ENCODE measurements around the gene INSYN2B. TPM values are rescaled to one million over a fixed set of nuclear protein-coding genes. Genes with fewer than 3 reads are reported as not detected.

Gene INSYN2B
- 1.5 TPM in 1 of 2 replicates, not detected in the other for total RNA-seq (ENCODE audit: low replicate concordance)
- long read RNA-seq: 0 reads

DNA sequence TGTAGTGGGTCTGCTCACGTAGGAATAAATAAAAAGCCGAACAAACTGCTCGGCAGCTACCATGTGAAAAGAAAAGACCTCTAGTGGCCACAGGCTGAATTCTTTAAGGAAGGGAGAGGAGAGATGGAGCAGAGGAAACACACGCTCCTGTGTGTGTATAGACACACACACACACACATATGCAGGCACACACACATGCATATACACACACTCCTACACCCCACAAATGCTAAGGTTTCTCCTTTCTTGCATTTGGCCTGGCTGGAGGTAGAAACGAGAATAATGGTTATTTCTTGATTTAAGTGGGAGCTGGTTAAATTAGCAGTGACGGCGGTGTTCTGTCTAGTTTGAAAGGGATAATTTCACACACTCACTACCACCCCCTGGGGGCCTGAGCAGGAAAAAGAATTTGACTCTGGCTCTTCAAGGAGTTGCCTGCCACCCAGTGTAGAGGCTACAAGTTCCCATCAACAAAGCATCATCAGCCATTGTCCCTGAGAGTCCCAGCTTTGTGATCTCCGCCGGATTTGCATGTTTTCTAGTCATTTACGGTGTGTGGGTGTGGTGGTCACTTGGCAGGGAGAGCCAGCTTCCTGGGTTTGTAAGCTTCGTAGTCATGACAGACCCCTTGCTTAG lies at the start of gene INSYN2B:
TSS of gene INSYN2B (minus strand) at position 78 of the 636 bp plus-strand sequence. CDS start 96,597 bp downstream, outside the sequence.
- Mint-ChIP-seq H3K27ac (no peak within 1 kb of the TSS), H3K36me3 (no peaks in the 10 kb centered on the region), H3K27me3 (peaks cover 55% of the 10 kb centered on the region), H3K4me3 (peak within 1 kb of the TSS; percentile 82), H3K4me1 (ENCODE audit: unreplicated experiment) (peaks cover 21% of the 10 kb centered on the region), H3K9me3 (no peaks in the 10 kb centered on the region)
- DNase-seq (ENCODE audit: extremely low spot score, unreplicated experiment): peak; percentile 76
- TF ChIP-seq, protein P1, sequence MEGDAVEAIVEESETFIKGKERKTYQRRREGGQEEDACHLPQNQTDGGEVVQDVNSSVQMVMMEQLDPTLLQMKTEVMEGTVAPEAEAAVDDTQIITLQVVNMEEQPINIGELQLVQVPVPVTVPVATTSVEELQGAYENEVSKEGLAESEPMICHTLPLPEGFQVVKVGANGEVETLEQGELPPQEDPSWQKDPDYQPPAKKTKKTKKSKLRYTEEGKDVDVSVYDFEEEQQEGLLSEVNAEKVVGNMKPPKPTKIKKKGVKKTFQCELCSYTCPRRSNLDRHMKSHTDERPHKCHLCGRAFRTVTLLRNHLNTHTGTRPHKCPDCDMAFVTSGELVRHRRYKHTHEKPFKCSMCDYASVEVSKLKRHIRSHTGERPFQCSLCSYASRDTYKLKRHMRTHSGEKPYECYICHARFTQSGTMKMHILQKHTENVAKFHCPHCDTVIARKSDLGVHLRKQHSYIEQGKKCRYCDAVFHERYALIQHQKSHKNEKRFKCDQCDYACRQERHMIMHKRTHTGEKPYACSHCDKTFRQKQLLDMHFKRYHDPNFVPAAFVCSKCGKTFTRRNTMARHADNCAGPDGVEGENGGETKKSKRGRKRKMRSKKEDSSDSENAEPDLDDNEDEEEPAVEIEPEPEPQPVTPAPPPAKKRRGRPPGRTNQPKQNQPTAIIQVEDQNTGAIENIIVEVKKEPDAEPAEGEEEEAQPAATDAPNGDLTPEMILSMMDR (conservative IDR thresholded peaks at IDR 0.05): peak; percentile 87

DNA sequence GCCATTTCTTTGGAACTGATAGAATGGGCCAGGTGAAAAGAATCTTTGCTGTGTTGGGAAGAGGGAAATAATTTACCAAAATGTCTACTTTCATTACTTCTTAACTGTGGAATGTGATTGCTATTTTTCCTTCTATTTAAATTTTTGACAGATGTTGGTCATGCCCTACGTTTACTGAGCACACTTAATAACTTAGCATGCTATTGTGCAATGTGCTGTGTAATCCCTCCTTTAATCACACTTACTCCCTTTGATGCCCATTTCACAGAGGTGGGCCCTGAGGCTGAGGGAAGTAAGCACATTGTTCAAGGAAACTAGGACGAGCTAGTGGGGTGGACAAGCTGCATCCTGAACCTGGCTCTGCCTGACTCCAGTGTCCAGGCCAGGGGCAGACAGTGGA lies 47.8 kb upstream of the INSYN2B start:
- no peak overlapping the region for H3K4me3 Mint-ChIP-seq
- H3K27me3 Mint-ChIP-seq: peaks cover 31% of the 10 kb centered on the region
- H3K36me3 Mint-ChIP-seq: no peaks in the 10 kb centered on the region
- H3K9me3 Mint-ChIP-seq: no peaks in the 10 kb centered on the region
- no peak overlapping the region for H3K27ac Mint-ChIP-seq
- no peak for DNase-seq (ENCODE audit: extremely low spot score, unreplicated experiment)
- no peaks in the 10 kb centered on the region for H3K4me1 Mint-ChIP-seq (ENCODE audit: unreplicated experiment)
- TF ChIP-seq, protein P1 (conservative IDR thresholded peaks at IDR 0.05): no peak

DNA sequence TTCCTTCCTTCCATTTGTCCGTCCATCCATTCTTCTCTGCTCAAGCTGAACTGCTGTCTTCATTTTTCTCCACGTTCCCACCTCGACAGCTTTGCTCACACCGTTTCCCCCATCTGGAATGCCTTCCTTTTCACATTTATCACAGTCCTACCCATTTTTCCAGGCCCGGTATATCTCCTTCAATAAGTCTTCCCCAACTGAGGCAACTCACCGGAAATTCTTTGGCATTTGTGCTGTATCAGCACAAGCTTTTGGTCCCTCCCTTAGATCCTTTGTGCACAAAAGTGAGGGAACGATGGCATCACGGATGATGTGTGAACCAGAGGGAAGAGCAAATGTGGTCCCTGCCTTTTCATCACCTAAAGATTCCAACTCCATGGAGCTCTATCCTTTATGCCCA lies 45.6 kb upstream of the INSYN2B start:
- DNase-seq (ENCODE audit: extremely low spot score, unreplicated experiment): no peak
- no peaks in the 10 kb centered on the region for H3K36me3 Mint-ChIP-seq
- no peak overlapping the region for H3K4me3 Mint-ChIP-seq
- H3K4me1 Mint-ChIP-seq (ENCODE audit: unreplicated experiment): no peaks in the 10 kb centered on the region
- peaks cover 46% of the 10 kb centered on the region for H3K27me3 Mint-ChIP-seq
- no peaks in the 10 kb centered on the region for H3K9me3 Mint-ChIP-seq
- H3K27ac Mint-ChIP-seq: no peak overlapping the region
- TF ChIP-seq, protein P1 (conservative IDR thresholded peaks at IDR 0.05): no peak

DNA sequence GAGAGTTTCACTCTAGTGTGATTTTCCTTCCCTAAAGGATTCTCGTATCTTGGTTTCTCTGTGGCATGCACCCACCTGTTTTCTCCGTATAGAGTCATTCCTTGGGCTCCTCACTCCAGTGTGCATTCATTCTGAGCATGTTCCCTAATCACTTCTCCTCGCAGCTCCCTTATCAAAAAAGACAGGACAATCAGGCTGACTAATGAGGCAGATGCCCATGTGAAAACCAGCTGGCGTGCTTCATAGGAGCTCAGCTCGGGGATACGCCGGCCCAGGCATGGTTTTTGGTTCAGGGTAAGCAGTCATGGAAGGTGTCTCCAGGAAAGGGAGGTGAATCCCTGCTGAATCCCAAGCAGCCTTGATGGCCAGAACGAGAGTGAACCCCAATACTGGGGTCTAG lies 41.2 kb upstream of the INSYN2B start:
- H3K36me3 Mint-ChIP-seq: no peaks in the 10 kb centered on the region
- no peaks in the 10 kb centered on the region for H3K4me1 Mint-ChIP-seq (ENCODE audit: unreplicated experiment)
- no peak for DNase-seq (ENCODE audit: extremely low spot score, unreplicated experiment)
- H3K27ac Mint-ChIP-seq: no peak overlapping the region
- H3K4me3 Mint-ChIP-seq: no peak overlapping the region
- TF ChIP-seq, protein P1 (conservative IDR thresholded peaks at IDR 0.05): no peak
- no peaks in the 10 kb centered on the region for H3K9me3 Mint-ChIP-seq
- H3K27me3 Mint-ChIP-seq: peaks cover 60% of the 10 kb centered on the region

DNA sequence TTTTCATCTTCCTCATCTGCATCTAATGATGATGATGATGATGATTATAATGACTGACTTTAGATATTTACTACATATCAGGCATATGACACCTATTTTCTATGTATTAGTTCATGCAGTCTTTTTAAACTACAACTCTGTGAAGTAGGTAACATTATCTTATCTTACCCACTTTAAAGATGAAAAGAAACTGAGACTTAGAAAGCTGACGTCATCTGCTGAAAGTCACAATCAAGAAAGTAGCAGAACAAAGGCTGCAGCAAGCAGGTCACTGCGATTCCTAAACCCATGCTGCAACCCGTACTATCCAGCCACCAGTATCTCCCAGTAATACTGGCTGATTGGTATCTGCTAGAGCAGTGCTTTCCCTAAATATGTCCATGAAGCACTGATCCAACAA lies 40.1 kb upstream of the INSYN2B start:
- H3K4me1 Mint-ChIP-seq (ENCODE audit: unreplicated experiment): no peaks in the 10 kb centered on the region
- TF ChIP-seq, protein P1 (conservative IDR thresholded peaks at IDR 0.05): no peak
- no peak overlapping the region for H3K27ac Mint-ChIP-seq
- DNase-seq (ENCODE audit: extremely low spot score, unreplicated experiment): no peak
- H3K27me3 Mint-ChIP-seq: peaks cover 62% of the 10 kb centered on the region
- no peak overlapping the region for H3K4me3 Mint-ChIP-seq
- no peaks in the 10 kb centered on the region for H3K36me3 Mint-ChIP-seq
- no peaks in the 10 kb centered on the region for H3K9me3 Mint-ChIP-seq
